Measurements from ENCODE around the gene WARS2.

GRCh38 chr1:119061700-119062099, 78.8 kb downstream of the WARS2 start:
- no peak for TF ChIP-seq CTCF (IDR thresholded peaks at IDR 0.05)
- TF ChIP-seq POLR2A (IDR thresholded peaks at IDR 0.05): no peak

Data from testis (tissue), 2 donors.